ENCODE measurements around the gene SLC35F1.
"Not testable (repeated sequence)": the region's sequence is repeated elsewhere in the genome, so short reads cannot be mapped to it uniquely, and the experiment has no call there.

Gene SLC35F1

GRCh38 chr6:117906958-117907600 lies at the start of gene SLC35F1:
Gene SLC35F1, plus strand, starts transcription at chr6:117907264.
- no peak for DNase-seq (ENCODE audit: low read depth in 1 of 2, low spot score in 1 of 2)

GRCh38 chr6:117858601-117859000 lies 48.5 kb upstream of the SLC35F1 start:
- DNase-seq (ENCODE audit: low read depth in 1 of 2, low spot score in 1 of 2), result not testable (repeated sequence)

GRCh38 chr6:117861545-117861944 lies 45.5 kb upstream of the SLC35F1 start:
- DNase-seq (ENCODE audit: low read depth in 1 of 2, low spot score in 1 of 2), result no peak

- no peak for DNase-seq (ENCODE audit: low read depth in 1 of 2, low spot score in 1 of 2)
Measured at GRCh38 chr6:117866561-117866960, 40.5 kb upstream of the SLC35F1 start.

- DNase-seq (ENCODE audit: low read depth in 1 of 2, low spot score in 1 of 2), result no peak
Measured at GRCh38 chr6:117870486-117871242, 36.4 kb upstream of the SLC35F1 start.

- DNase-seq (ENCODE audit: low read depth in 1 of 2, low spot score in 1 of 2), result no peak
Measured at GRCh38 chr6:117880824-117881223, 26.2 kb upstream of the SLC35F1 start.

- DNase-seq (ENCODE audit: low read depth in 1 of 2, low spot score in 1 of 2), result no peak
Measured at GRCh38 chr6:117890172-117890571, 16.9 kb upstream of the SLC35F1 start.

- no peak for DNase-seq (ENCODE audit: low read depth in 1 of 2, low spot score in 1 of 2)
Measured at GRCh38 chr6:117906507-117906957, 532 bp upstream of the SLC35F1 start.

- DNase-seq (ENCODE audit: low read depth in 1 of 2, low spot score in 1 of 2), result no peak
Measured at GRCh38 chr6:117907601-117908245, 659 bp downstream of the SLC35F1 start.

GRCh38 chr6:117908246-117909068 lies 1.4 kb downstream of the SLC35F1 start:
- DNase-seq (ENCODE audit: low read depth in 1 of 2, low spot score in 1 of 2), result no peak

GRCh38 chr6:117909638-117910037 lies 2.6 kb downstream of the SLC35F1 start:
- no peak for DNase-seq (ENCODE audit: low read depth in 1 of 2, low spot score in 1 of 2)

GRCh38 chr6:117910549-117910948 lies 3.5 kb downstream of the SLC35F1 start:
- DNase-seq (ENCODE audit: low read depth in 1 of 2, low spot score in 1 of 2), result no peak

- no peak for DNase-seq (ENCODE audit: low read depth in 1 of 2, low spot score in 1 of 2)
Measured at GRCh38 chr6:117911150-117911549, 4.1 kb downstream of the SLC35F1 start.

GRCh38 chr6:117911660-117912059 lies 4.6 kb downstream of the SLC35F1 start:
- no peak for DNase-seq (ENCODE audit: low read depth in 1 of 2, low spot score in 1 of 2)

- no peak for DNase-seq (ENCODE audit: low read depth in 1 of 2, low spot score in 1 of 2)
Measured at GRCh38 chr6:117915846-117916245, 8.8 kb downstream of the SLC35F1 start.

- DNase-seq (ENCODE audit: low read depth in 1 of 2, low spot score in 1 of 2), result no peak
Measured at GRCh38 chr6:117916483-117916882, 9.4 kb downstream of the SLC35F1 start.

- DNase-seq (ENCODE audit: low read depth in 1 of 2, low spot score in 1 of 2), result no peak
Measured at GRCh38 chr6:117917176-117917575, 10.1 kb downstream of the SLC35F1 start.

- no peak for DNase-seq (ENCODE audit: low read depth in 1 of 2, low spot score in 1 of 2)
Measured at GRCh38 chr6:117918454-117918853, 11.4 kb downstream of the SLC35F1 start.

- no peak for DNase-seq (ENCODE audit: low read depth in 1 of 2, low spot score in 1 of 2)
Measured at GRCh38 chr6:117919275-117919674, 12.2 kb downstream of the SLC35F1 start.

- no peak for DNase-seq (ENCODE audit: low read depth in 1 of 2, low spot score in 1 of 2)
Measured at GRCh38 chr6:117919775-117920729, 13.0 kb downstream of the SLC35F1 start.
